ENCODE results near the gene KCNG4. TPM values are rescaled to one million over a fixed set of nuclear protein-coding genes. Genes with fewer than 3 reads are reported as not detected.

Gene KCNG4
- polyA plus RNA-seq, 1 donor (not counting 4 experiments of a cell fraction or from before 2014, with no cell fraction given): not detected

- no peak for FAIRE-seq
- Histone ChIP-seq H3K9ac (ENCODE audit: control insufficient read depth, extremely low read depth, insufficient read depth, low read length) (no peak overlapping the region), H3K27ac (ENCODE audit: control insufficient read depth, insufficient read depth, low read length) (no peak overlapping the region), H3K79me2 (ENCODE audit: control insufficient read depth, insufficient read depth, low read length) (no peaks in the 10 kb centered on the region), H3K36me3 (ENCODE audit: control insufficient read depth in 2 of 2, extremely low read depth in 1 of 2, insufficient read depth in 2 of 2, low read length in 2 of 2) (no peaks in the 10 kb centered on the region), H3K9me1 (ENCODE audit: control insufficient read depth, extremely low read depth, insufficient read depth, low read length) (no peaks in the 10 kb centered on the region), H3K4me2 (ENCODE audit: control insufficient read depth, extremely low read depth, insufficient read depth, low read depth, low read length) (no peak overlapping the region), H3K4me3 (ENCODE audit: control insufficient read depth in 2 of 3, extremely low read depth in 1 of 3, insufficient read depth in 2 of 3, low read depth in 1 of 3, low read length in 3 of 3) (no peak overlapping the region), H4K20me1 (ENCODE audit: control insufficient read depth, extremely low read depth, insufficient read depth, low read length) (no peaks in the 10 kb centered on the region), H3K9me3 (ENCODE audit: control insufficient read depth, low read depth, low read length) (no peaks in the 10 kb centered on the region), H3K27me3 (ENCODE audit: control insufficient read depth, extremely low read depth, insufficient read depth, low read length) (peaks cover 8% of the 10 kb centered on the region), H3K4me1 (ENCODE audit: control insufficient read depth, extremely low read depth, insufficient read depth, low read length) (no peaks in the 10 kb centered on the region), H2AFZ (ENCODE audit: control insufficient read depth, low read length) (no peak overlapping the region)
- dilution Hi-C loops (cut with MboI; ENCODE audit: extremely low pct_ligation_motif_present, low sequenced_read_pairs): no loop called here
- TF ChIP-seq CTCF (optimal IDR thresholded peaks at IDR 0.05 in 1 of 3, IDR thresholded peaks at IDR 0.05 in 1 of 3, conservative IDR thresholded peaks at IDR 0.05 in 1 of 3; ENCODE audit: extremely low read depth in 1 of 3, insufficient read depth in 2 of 3, low read length in 3 of 3) (no peak), EZH2 (IDR thresholded peaks at IDR 0.05; ENCODE audit: low read length) (no peak)
- no peak for DNase-seq (ENCODE audit: low read depth, low spot score)
Observed at GRCh38 chr16:84234321-84235241, 5.2 kb downstream of the KCNG4 start.

GRCh38 chr16:84233748-84234147 is 6.1 kb downstream of the KCNG4 start:
- H3K36me3 ChIP-seq (ENCODE audit: control insufficient read depth in 2 of 2, extremely low read depth in 1 of 2, insufficient read depth in 2 of 2, low read length in 2 of 2): no peaks in the 10 kb centered on the region
- no peaks in the 10 kb centered on the region for H3K4me1 ChIP-seq (ENCODE audit: control insufficient read depth, extremely low read depth, insufficient read depth, low read length)
- H3K9ac ChIP-seq (ENCODE audit: control insufficient read depth, extremely low read depth, insufficient read depth, low read length): no peak overlapping the region
- TF ChIP-seq EZH2 (IDR thresholded peaks at IDR 0.05; ENCODE audit: low read length): no peak
- no peak for TF ChIP-seq CTCF (optimal IDR thresholded peaks at IDR 0.05 in 1 of 3, IDR thresholded peaks at IDR 0.05 in 1 of 3, conservative IDR thresholded peaks at IDR 0.05 in 1 of 3; ENCODE audit: extremely low read depth in 1 of 3, insufficient read depth in 2 of 3, low read length in 3 of 3)
- peaks cover 7% of the 10 kb centered on the region for H3K27me3 ChIP-seq (ENCODE audit: control insufficient read depth, extremely low read depth, insufficient read depth, low read length)
- no peak overlapping the region for H3K27ac ChIP-seq (ENCODE audit: control insufficient read depth, insufficient read depth, low read length)
- no peaks in the 10 kb centered on the region for H3K9me3 ChIP-seq (ENCODE audit: control insufficient read depth, low read depth, low read length)
- no peak for FAIRE-seq
- no peaks in the 10 kb centered on the region for H3K79me2 ChIP-seq (ENCODE audit: control insufficient read depth, insufficient read depth, low read length)
- dilution Hi-C loops (cut with MboI; ENCODE audit: extremely low pct_ligation_motif_present, low sequenced_read_pairs): no loop called here
- H2AFZ ChIP-seq (ENCODE audit: control insufficient read depth, low read length): no peak overlapping the region
- no peaks in the 10 kb centered on the region for H3K9me1 ChIP-seq (ENCODE audit: control insufficient read depth, extremely low read depth, insufficient read depth, low read length)
- DNase-seq (ENCODE audit: low read depth, low spot score): no peak
- H3K4me2 ChIP-seq (ENCODE audit: control insufficient read depth, extremely low read depth, insufficient read depth, low read depth, low read length): no peak overlapping the region
- no peaks in the 10 kb centered on the region for H4K20me1 ChIP-seq (ENCODE audit: control insufficient read depth, extremely low read depth, insufficient read depth, low read length)
- no peak overlapping the region for H3K4me3 ChIP-seq (ENCODE audit: control insufficient read depth in 2 of 3, extremely low read depth in 1 of 3, insufficient read depth in 2 of 3, low read depth in 1 of 3, low read length in 3 of 3)

All from keratinocyte (primary cell).